SHP77 (cell line): ENCODE measurements around the gene UXS1.
"Not testable (repeated sequence)": the region's sequence is repeated elsewhere in the genome, so short reads cannot be mapped to it uniquely, and the experiment has no call there.

ENCODE experiments used
- DNase-seq, 2 experiments: peaks; one replicate each; lab custom pipeline; 2025; lab: John Stamatoyannopoulos, UW

The UXS1 gene

GRCh38 chr2:106160786-106161261 lies 33.3 kb downstream of the UXS1 start:
- peak in 1 of 2 experiments; percentile 8 for DNase-seq

GRCh38 chr2:106159866-106160785 lies 34.0 kb downstream of the UXS1 start:
- no peak for DNase-seq

GRCh38 chr2:106158871-106159270 lies 35.2 kb downstream of the UXS1 start:
- DNase-seq: no peak

GRCh38 chr2:106158131-106158530 lies 36.0 kb downstream of the UXS1 start:
- no peak for DNase-seq

- DNase-seq: no peak
These were observed 36.7 kb downstream of the UXS1 start for GRCh38 chr2:106157416-106157815.

- no peak for DNase-seq
These were observed 37.5 kb downstream of the UXS1 start for GRCh38 chr2:106156305-106157296.

GRCh38 chr2:106153781-106154180 lies 40.3 kb downstream of the UXS1 start:
- no peak for DNase-seq

GRCh38 chr2:106147665-106148064 lies 46.4 kb downstream of the UXS1 start:
- no peak for DNase-seq

GRCh38 chr2:106147159-106147558 lies 46.9 kb downstream of the UXS1 start:
- no peak for DNase-seq

- no peak for DNase-seq
These were observed 49.3 kb downstream of the UXS1 start for GRCh38 chr2:106144621-106145331.

- no peak for DNase-seq
These were observed 50.4 kb downstream of the UXS1 start for GRCh38 chr2:106143495-106144215.

GRCh38 chr2:106142683-106143082 lies 51.4 kb downstream of the UXS1 start:
- DNase-seq: no peak

- no peak for DNase-seq
These were observed 53.2 kb downstream of the UXS1 start for GRCh38 chr2:106140913-106141312.

- no peak for DNase-seq
These were observed 54.0 kb downstream of the UXS1 start for GRCh38 chr2:106140113-106140512.

- no peak for DNase-seq
These were observed 54.7 kb downstream of the UXS1 start for GRCh38 chr2:106139238-106139935.

- DNase-seq: no peak
These were observed 55.4 kb downstream of the UXS1 start for GRCh38 chr2:106138543-106139237.

- no peak for DNase-seq
These were observed 56.2 kb downstream of the UXS1 start for GRCh38 chr2:106137731-106138521.

GRCh38 chr2:106131192-106131591 lies 62.9 kb downstream of the UXS1 start:
- DNase-seq: not testable (repeated sequence)
